Stimulated activated naive CD4-positive, alpha-beta T cell (primary cell): ENCODE results near the gene FOXN4.

ENCODE experiments used
- DNase-seq, 6 experiments: peaks; one replicate each; lab custom pipeline; 2025; lab: John Stamatoyannopoulos, UW

Gene FOXN4

DNA sequence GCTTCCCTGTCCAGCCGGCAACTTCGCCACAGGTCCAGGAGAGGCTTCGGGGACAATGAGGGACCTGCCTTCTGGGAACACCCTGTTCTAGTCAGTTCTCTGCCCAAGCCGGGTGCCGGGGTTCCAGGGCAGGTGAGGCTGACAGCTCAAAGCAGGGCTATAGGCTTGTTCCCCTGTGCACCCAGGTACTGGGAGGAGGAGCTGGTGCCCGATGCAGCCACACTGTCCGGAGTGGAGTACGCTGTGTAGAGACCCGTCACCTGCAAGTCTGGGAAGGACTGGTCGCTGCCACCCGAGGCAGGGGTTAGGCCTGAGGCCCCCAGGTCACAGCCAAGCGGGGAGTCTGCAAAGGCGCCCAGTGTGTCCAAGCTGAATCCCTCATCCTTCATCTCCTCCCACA, 29.6 kb downstream of the FOXN4 start:
- no peak for DNase-seq

DNA sequence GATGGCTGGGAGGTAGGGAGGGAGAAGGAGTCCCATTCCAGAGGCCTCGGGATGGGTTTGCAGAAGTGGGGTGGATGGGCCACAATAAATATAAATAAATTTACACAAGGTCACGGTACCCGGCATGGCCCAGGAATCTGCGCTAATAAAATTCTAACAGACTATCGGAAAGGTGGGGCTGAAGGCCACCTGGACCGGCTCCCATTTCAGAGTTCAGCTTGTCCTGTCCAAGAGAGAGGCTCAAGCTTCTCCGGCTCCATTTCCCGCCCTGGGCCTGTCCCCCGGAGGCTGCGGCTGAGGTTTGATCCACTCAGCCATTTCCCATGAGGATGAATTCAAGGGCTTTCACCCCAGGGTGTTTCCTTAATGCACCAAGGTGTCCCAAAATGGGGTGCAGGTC, 30.2 kb downstream of the FOXN4 start:
- no peak for DNase-seq

DNA sequence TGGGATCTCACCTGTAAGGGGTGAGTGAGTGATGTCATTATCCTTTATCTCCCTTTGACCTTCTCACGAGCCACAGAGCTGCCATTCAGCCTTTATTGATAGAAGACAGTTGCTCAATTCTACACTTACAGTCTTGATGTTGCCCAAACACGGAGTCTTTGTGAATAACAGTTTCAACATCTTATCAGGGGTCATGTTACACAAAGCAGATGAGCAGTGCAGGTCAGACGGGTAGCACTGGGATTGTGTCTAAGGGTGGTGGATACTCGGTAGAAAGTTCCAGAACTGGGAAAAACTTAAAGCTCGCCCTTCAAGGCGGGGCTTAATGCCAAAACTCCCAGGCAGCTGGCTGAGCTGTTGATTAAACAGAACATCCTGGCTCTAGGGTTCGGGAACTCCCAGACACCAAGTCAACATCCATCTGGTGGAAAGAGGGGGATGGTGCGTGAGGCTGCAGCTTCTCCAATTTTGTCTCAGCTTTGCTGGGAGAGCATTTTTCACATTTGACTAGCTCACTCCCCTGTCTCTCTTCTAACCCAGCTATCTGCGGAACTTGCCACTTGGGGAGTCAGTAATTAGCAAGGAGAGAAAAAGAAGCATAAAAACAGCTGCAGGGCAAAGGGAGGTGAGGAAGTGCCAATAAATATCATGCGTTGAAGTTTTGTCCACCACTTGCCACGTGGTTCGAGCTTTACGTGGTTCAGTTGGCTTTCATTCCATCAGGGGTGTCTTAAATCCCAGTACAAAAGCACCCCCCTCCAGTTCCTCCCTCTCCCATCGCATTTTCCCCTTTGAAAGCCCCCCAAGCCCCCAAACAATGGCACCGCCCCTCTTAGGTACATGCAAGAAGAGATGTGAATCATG, 31.0 kb downstream of the FOXN4 start:
- DNase-seq, result no peak

DNA sequence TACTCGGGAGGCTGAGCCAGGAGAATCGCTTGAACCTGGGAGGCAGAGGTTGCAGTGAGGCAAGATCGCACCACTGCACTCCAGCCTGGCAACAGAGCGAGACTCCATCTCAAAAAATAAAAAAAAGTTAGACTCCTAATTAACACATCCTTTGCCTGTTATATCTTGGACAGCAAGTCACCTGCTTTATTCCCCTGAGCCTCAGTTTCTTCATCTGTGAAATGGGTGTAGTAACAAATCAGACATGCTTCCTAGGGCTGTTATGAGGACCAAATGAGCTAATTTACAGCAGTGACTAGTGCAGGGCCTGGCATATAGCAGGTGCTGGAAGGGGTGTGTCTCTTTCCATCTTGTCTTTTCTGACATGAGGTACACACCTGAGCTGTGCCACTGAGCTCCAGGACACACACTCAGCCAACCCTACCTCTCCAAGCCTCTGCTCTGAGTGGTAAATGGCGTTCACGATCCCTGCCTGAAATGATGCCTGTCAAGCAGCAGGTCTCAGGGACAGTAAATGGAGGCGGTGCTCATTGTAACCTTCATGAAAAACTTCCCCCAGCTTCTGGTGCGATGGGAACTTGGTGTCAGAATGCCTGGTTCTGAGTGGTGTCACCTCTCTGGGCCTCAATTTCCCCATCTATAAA, 31.7 kb downstream of the FOXN4 start:
- no peak for DNase-seq

DNA sequence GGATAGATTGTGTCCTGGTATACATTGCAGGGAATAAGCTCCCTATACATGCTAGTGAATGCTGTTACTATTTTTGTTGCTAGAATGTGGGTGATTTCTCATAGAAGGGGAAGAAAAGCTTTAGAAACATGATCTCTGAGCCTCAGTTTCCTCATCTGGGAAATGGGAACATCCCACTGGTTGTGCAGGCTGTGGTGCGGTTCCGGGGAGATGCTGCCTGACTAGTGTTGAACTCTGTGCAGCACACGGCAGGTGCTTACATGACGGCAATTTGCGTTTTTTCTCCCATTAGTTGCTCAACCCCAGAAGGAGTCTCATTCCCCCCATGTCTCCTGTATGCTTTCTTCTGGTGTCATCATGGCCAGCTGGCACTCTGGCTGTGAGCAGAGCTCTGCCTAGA, 32.9 kb downstream of the FOXN4 start:
- DNase-seq, result no peak

DNA sequence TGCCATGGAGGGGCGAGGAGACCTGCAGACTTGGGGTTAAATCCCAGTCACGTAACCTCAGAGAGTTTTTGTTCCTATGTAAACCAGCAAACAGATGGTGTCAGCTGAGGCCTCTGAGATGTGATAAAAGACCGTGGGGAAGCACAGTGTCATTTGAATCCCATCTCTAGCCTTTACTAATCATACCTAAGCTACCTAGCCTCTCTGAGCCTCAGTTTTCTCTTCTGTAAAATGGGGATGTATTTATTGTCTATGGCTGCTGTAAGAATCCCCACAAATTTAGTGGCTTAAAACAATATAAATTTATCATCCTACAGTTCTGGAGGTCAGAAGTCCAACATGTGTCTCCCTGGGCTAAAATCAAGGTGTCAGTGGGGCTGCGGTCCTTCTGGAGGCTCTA, 33.9 kb downstream of the FOXN4 start:
- no peak for DNase-seq

DNA sequence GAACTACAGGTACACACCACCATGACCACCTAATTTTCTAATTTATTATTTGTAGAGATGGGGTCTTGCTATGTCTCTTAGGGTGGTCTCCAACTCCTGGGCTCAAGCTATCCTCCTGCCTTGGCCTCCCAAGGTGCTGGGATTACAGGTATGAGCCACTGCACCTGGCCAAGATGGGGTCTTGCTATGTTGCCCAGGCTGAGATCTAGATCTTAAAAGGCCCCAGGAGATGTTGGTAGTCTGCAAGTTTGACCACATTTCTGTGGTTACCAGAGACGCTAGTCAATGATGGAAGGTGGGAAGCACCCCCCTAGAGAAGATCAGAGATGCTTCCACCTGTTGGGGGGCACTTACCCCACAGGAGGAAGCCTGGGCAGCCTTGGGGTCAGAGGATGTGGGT, 34.7 kb downstream of the FOXN4 start:
- no peak for DNase-seq

DNA sequence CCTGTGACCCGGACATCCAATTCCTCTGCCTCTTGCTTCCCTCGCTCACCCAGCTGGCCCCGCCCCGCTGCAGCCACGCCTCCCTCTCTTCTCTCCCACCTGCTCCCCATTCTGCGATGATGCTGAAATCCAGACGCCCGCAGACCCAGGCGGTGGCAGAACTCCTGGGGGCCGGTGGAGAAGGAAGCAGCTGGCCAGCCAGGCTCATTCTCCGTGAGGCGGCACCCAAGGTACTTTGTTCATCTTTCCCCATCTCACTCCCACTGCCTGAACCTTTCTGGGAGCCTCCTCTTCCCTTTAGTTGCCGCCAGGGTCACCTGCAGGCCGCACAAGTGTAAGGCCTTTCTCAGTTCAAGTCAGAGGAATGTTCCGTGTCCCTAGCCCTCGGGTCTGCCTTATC, 35.7 kb downstream of the FOXN4 start:
- no peak for DNase-seq

DNA sequence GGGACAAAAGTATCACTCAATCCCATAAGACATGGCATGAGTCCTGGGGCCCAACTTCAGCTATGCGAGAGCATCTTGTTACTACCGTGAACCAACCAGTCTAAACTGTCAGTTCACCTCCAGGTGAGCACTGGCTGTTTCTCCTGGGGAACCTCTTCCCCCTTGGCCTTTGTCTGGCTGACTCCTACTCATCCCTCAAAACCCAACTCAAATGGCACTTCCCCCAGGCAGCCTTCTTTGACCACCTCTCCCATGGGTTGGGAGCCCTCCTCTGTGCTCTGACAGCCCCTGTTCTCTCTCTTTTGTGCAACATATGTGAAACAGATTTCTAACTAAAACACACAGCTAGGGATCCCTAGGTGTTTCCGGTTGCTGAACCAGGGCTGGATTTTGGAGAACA, 37.7 kb downstream of the FOXN4 start:
- no peak for DNase-seq

DNA sequence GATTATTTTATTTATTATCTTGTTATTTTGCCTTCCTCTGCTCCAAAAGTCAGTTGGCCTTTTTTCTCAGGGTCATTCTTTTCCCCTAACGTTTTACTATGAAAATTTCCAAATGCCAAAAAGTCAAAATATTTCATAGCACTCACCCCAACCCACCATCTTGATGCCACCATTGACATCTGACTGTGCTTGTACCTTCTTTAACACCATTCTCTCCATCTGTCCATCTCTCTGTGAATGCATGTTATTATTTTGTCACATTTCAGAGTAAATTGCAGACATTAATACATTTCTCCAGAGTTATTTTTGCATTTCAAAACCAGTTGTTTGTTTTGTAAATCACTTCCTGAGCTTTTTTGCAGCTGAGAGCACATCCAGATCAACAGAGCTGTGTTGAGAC, 38.6 kb downstream of the FOXN4 start:
- DNase-seq, result no peak

DNA sequence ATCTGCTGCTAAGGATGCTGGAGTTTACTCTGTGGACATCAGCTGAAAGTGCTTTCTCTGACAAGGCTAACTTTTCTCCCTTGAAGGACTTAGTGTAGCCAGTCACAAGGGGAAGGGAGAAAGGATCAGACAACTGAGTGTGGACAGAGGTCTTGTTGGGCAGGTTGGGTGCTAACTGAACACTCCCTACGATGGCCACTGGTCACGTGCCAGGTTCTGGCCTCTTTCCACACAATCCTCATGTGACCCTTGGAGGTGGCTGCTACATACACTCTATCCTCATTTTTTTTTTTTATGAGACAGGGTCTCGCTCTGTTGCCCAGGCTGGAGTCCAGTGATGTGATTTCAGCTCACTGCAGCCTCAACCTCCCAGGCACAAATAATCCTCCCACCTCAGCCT, 39.7 kb downstream of the FOXN4 start:
- no peak for DNase-seq

DNA sequence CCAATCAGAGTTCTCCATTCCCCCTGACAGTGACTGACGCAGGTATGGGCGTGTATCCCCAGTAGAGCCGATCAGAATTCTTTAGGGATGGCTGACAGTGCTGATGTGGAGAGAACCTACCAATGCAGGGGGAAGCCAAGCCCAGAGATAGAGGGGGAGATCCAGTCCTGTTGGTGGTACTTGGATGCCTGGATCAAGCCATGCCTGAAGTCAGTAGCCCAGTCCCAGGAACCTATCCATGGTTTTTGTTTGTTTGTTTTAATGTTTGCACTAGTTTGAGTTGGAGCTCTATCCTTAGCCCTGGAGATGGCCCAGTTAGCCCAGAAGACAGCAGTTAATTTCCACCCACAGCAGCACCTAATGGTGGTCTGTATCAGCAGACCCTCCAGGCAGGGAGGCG, 40.2 kb downstream of the FOXN4 start:
- no peak for DNase-seq

DNA sequence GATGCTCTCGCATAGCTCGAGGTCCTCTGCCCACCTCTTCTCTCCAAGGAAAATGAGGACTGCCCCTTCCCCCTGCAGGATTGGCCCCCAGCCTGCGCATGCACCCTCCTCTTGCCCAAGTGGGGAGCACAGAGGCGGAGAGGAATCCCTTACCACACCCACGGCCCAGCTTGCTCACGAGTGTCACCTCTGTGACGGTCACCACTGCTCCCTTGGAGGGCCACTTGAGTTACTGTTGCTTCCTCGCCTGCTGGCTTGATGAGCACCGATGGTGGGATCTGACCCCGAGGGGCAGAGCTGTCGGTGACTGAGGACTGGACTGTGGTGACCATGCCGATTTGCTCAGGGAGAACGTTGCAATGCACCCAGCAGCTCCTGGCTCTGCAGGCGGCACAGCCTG, 41.7 kb downstream of the FOXN4 start:
- no peak for DNase-seq

DNA sequence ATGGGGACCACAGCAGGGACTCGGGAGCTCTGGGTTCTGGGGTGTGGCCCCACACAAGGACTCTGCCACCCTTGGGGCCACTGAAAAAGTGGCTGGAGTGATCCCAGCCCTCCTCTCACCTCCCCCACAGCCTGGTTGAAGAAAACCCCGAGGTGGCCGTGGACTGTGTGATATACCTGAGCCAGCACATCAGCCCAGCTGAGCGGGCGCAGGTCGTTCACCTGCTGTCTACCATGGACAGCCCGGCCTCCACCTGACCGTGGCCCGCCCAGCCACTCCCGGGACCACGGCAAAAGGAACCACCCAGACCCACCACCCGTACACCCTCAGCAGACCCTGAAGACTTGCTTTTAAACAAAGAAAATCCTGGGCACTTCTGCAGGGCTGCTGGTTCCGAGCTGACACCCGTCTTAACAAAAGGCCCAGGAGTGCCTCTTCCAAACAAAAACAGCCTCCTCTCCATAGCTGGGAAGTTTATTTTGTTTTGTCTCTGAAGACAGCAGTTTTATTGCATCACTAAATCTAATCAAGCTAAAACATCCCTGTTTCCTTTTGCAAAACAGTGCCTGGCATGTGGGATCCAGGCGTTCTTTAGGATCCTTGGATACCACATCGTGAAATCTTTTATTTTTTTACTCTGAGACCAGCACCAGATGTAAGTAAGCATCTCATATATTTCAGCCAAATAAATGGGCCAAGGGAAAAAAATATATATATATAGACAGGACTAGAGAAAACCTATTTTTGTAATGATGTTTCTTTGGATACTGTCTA, 42.8 kb downstream of the FOXN4 start:
- DNase-seq, result no peak

DNA sequence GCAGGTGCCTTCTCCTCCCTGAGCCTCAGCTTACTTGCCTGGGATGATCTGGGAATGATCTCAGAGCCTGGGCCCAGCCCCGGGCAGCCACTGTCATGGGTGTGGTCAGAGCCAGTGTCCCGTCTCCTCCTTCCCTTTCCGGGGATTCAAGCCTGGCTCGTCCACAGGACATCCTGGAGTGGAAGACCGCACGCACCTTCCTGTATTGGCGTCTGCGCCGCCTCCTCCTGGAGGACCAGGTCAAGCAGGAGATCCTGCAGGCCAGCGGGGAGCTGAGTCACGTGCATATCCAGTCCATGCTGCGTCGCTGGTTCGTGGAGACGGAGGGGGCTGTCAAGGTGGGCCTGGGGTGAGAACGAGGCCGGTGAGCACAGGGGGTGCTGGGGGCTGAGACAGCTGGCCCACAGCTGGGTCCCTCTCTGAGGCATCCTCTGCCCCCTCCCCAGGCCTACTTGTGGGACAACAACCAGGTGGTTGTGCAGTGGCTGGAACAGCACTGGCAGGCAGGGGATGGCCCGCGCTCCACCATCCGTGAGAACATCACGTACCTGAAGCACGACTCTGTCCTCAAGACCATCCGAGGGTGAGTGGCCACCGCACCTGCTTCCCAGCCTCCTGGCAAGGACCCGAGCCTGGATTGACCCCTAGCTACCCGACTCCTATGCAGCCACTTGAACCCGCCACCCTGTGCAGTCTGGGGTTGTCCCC, 44.0 kb downstream of the FOXN4 start:
- DNase-seq, result no peak

DNA sequence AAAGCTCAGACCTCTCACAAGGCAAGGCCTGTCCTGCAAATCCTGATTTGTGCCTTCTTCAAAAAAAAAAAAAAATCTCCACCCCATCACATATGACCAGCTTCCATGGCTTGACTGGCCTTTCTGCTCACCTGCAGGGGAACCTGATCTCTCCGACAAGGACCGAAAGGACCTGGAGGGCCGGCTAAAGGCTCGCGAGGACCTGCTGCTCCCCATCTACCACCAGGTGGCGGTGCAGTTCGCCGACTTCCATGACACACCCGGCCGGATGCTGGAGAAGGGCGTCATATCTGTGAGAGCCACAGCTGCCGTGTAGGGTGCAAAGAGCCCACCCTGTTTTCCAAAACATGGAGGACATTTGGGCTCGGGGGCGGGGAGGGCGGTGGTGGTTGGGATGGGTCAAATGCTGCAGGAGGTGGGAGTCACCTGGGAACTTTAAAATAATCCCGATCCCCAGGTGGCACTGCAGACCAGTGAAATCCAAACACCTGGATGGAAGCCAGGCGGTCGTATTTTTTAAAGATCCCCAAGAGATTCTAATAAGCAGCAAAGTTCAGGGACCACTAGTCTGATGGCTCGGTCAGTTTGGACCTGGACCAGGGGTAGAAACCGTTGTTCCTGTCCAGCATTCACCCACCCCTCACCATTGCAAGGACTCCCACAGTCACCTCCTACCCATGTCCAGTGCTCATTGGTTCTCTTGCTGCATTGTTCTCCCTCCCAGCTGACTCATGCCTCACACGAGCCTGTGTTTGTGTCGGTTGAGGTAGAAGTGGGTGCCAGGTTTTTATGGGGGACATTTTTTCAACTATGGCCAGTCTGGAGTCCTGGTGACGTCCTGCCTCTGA, 44.8 kb downstream of the FOXN4 start:
- no peak for DNase-seq

DNA sequence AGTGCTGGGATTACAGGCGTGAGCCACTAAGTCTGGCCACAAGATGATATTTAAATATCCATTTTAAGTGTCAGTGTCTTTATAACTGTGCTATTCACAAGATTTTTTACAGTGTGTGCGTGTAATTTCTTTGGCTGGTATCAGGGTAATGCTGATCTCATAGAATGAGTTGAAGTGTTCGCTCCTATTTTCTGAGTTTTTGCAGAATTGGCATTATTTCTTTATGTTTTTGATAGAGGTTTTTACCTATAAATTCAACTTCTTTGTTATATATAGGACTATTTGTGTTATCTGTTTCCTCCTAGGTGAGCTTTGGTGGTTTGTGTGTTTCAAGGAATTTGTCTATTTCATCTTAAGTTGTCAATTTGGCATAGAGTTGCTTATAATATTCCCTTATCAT, 45.6 kb downstream of the FOXN4 start:
- no peak for DNase-seq

DNA sequence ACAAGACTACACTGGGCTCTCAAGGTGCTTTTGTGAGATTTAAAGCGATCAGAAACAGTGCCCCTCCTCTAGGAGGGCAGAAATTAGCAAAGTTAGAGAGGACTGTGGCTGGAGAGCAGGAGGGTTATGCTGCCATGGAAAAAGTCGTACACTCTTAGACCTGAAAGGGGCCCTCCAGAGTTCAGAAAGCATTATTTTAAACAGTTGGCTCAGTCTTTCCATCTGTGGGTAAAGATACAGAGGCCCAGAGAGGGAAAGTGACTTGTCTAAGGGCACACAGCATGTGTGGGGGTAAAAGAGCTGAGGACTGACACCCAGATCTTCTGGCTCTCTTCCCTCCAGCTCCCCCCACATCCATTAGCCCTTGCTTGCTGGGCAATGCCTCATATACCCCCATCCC, 47.1 kb downstream of the FOXN4 start:
- no peak for DNase-seq

DNA sequence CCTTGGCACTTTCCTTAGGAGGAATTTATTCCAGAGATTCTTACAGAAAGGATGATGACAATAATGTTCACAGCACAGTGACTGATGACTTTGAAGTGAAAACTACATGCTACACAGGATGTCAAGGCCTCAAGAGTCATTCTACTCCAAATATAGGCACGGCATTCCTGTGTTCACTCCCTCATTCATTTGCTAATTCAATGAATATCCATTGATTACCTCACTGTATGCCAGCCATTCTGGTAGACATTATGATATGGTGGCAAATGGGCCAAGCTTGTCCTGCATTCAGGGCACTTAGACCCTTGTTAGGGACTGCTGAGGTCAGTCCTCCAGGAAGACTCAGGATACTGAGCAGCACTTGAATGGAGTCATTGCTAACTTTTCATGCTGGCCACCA, 48.0 kb downstream of the FOXN4 start:
- no peak for DNase-seq

DNA sequence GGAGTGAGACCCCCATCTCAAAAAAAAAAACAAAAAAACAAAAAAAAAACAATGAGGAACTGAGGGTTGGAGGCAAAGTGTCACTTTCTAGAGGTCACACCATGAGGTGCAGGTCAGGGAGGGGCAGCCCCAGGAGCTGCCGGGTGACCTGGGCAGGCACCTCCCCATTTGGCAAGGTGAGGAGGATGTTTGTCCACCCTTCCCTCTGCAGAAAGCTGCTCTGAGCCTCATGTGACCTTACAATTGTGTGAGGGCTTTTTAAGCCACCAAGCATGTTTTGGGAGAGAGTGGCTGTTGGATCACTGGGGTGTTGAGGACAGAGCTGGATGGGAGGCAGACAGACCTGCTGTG, 49.6 kb downstream of the FOXN4 start:
- DNase-seq, result no peak
